ENCODE results near the gene ZNF423. TPM values are rescaled to one million over a fixed set of nuclear protein-coding genes. Genes with fewer than 3 reads are reported as not detected.
"Not testable (repeated sequence)": the region's sequence is repeated elsewhere in the genome, so short reads cannot be mapped to it uniquely, and the experiment has no call there.

Gene ZNF423
- total and polyA plus RNA-seq, 2 donors, result 0.52 to 1.6 TPM

- Histone ChIP-seq H3K4me3 (ENCODE audit: low read length in 2 of 2) (no peak overlapping the region), H3K27ac (ENCODE audit: low read depth in 1 of 2, low read length in 1 of 2) (no peak overlapping the region), H3K27me3 (ENCODE audit: control insufficient read depth in 2 of 2, insufficient read depth in 1 of 2, low read length in 1 of 2) (no peaks in the 10 kb centered on the region), H3K36me3 (ENCODE audit: control insufficient read depth in 2 of 2, insufficient read depth in 2 of 2, low read length in 1 of 2) (no peaks in the 10 kb centered on the region), H3K4me1 (ENCODE audit: control insufficient read depth in 2 of 2, insufficient read depth in 2 of 2, low read length in 2 of 2) (no peaks in the 10 kb centered on the region), H3K9me3 (ENCODE audit: control insufficient read depth in 2 of 2, insufficient read depth in 1 of 2, low read length in 1 of 2) (no peaks in the 10 kb centered on the region)
- 95% methylated on average over 6 of the region's 6 CpGs for WGBS
- no peak for DNase-seq (ENCODE audit: low read depth in 6 of 9, low spot score in 9 of 9)
Measured at GRCh38 chr16:49566432-49566831, 289.5 kb downstream of the ZNF423 start.

DNA sequence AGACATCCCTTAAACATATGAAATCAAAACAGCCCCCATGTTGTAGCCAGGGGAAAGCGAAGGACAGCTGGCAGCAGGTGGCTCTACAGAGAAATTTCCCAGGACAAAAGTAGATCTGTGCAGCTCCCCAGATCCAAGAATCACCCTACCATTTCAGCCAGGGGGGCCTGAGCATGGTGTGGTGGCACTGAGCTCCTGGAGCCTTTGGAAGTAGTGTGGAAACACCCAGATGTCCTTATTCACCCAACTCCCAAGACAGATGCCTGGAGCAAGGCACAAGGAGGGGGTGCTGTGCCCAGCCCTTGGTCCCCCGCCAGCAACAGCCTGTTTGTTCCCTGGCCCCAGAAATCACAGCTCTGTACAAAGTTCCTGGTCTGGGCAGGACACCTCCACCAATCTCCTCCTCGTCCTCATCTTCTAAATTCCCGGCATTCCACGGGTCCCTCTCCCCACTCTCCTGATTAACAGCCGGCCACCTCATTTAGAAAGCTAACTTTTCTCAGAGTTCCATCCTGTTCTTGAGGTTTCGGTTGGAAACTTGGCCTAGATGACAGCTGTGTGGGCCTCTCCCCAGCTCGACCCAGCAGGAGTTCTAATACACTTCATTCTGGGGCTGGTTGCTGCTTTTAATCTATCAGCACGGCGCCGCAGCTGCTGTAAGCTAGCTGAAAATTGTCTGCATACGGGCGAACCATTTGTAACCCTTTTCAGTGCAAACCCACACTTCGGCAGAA, 291.2 kb downstream of the ZNF423 start:
- Histone ChIP-seq H3K36me3 (ENCODE audit: control insufficient read depth in 2 of 2, insufficient read depth in 2 of 2, low read length in 1 of 2) (no peaks in the 10 kb centered on the region), H3K9me3 (ENCODE audit: control insufficient read depth in 2 of 2, insufficient read depth in 1 of 2, low read length in 1 of 2) (no peaks in the 10 kb centered on the region), H3K27ac (ENCODE audit: low read depth in 1 of 2, low read length in 1 of 2) (no peak overlapping the region), H3K4me3 (ENCODE audit: low read length in 2 of 2) (no peak overlapping the region), H3K4me1 (ENCODE audit: control insufficient read depth in 2 of 2, insufficient read depth in 2 of 2, low read length in 2 of 2) (no peaks in the 10 kb centered on the region), H3K27me3 (ENCODE audit: control insufficient read depth in 2 of 2, insufficient read depth in 1 of 2, low read length in 1 of 2) (no peaks in the 10 kb centered on the region)
- DNase-seq (ENCODE audit: low read depth in 6 of 9, low spot score in 9 of 9), result no peak
- WGBS, result 96% methylated on average over 14 of the region's 14 CpGs

DNA sequence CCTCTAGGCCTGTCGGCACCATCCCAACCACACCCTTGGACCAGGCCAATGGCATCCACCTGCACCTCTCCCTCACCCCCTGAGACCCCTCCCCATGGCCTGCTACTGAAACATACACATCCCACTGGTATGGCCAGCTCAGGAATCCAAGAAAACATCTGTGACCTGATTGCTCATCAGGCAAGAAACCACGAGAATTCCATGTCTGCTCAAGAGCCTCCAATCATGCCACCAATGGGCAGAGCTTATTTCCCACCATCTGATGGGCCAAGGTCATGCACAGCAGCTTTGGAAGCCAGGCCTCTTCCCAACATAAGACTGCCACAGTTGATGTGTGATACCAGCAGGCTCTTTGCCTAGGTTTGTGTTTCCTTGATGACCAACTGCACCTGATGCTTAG, 292.2 kb downstream of the ZNF423 start:
- Histone ChIP-seq H3K27me3 (ENCODE audit: control insufficient read depth in 2 of 2, insufficient read depth in 1 of 2, low read length in 1 of 2) (no peaks in the 10 kb centered on the region), H3K4me1 (ENCODE audit: control insufficient read depth in 2 of 2, insufficient read depth in 2 of 2, low read length in 2 of 2) (no peaks in the 10 kb centered on the region), H3K4me3 (ENCODE audit: low read length in 2 of 2) (no peak overlapping the region), H3K9me3 (ENCODE audit: control insufficient read depth in 2 of 2, insufficient read depth in 1 of 2, low read length in 1 of 2) (no peaks in the 10 kb centered on the region), H3K27ac (ENCODE audit: low read depth in 1 of 2, low read length in 1 of 2) (no peak overlapping the region), H3K36me3 (ENCODE audit: control insufficient read depth in 2 of 2, insufficient read depth in 2 of 2, low read length in 1 of 2) (no peaks in the 10 kb centered on the region)
- no peak for DNase-seq (ENCODE audit: low read depth in 6 of 9, low spot score in 9 of 9)
- 98% methylated on average over 2 of the region's 2 CpGs for WGBS

DNA sequence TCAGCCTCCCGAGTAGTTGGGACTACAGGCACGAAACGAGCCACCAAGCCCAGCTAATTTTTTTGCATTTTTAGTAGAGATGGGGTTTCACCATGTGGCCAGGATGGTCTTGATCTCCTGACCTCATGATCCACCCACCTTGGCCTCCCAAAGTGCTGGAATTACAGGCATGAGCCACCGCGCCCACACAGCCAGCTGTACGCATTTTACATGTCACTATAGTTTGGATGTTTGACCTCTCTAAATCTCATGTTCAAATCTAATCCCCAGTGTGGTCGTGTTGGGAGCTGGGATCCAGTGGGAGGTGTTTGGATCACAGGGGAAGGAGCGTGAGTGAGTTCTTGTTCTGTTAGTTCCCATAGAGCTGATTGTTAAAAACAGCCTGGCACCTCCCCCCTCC, 293.0 kb downstream of the ZNF423 start:
- H3K36me3 ChIP-seq (ENCODE audit: control insufficient read depth in 2 of 2, insufficient read depth in 2 of 2, low read length in 1 of 2); H3K27me3 ChIP-seq (ENCODE audit: control insufficient read depth in 2 of 2, insufficient read depth in 1 of 2, low read length in 1 of 2); H3K27ac ChIP-seq (ENCODE audit: low read depth in 1 of 2, low read length in 1 of 2); H3K4me3 ChIP-seq (ENCODE audit: low read length in 2 of 2); H3K9me3 ChIP-seq (ENCODE audit: control insufficient read depth in 2 of 2, insufficient read depth in 1 of 2, low read length in 1 of 2); DNase-seq (ENCODE audit: low read depth in 6 of 9, low spot score in 9 of 9); H3K4me1 ChIP-seq (ENCODE audit: control insufficient read depth in 2 of 2, insufficient read depth in 2 of 2, low read length in 2 of 2): not testable (repeated sequence)
- 91% methylated on average over 8 of the region's 8 CpGs for WGBS

GRCh38 chr16:49562228-49562627, 293.7 kb downstream of the ZNF423 start:
- Histone ChIP-seq H3K36me3 (ENCODE audit: control insufficient read depth in 2 of 2, insufficient read depth in 2 of 2, low read length in 1 of 2) (no peaks in the 10 kb centered on the region), H3K4me1 (ENCODE audit: control insufficient read depth in 2 of 2, insufficient read depth in 2 of 2, low read length in 2 of 2) (peaks cover 0 to 8% of the 10 kb centered on the region in 2 donors), H3K9me3 (ENCODE audit: control insufficient read depth in 2 of 2, insufficient read depth in 1 of 2, low read length in 1 of 2) (no peaks in the 10 kb centered on the region), H3K27me3 (ENCODE audit: control insufficient read depth in 2 of 2, insufficient read depth in 1 of 2, low read length in 1 of 2) (no peaks in the 10 kb centered on the region), H3K27ac (ENCODE audit: low read depth in 1 of 2, low read length in 1 of 2) (no peak overlapping the region), H3K4me3 (ENCODE audit: low read length in 2 of 2) (no peak overlapping the region)
- WGBS, result 98% methylated on average over 3 of the region's 3 CpGs
- DNase-seq (ENCODE audit: low read depth in 6 of 9, low spot score in 9 of 9), result no peak

- Histone ChIP-seq H3K27me3 (ENCODE audit: control insufficient read depth in 2 of 2, insufficient read depth in 1 of 2, low read length in 1 of 2) (no peaks in the 10 kb centered on the region), H3K36me3 (ENCODE audit: control insufficient read depth in 2 of 2, insufficient read depth in 2 of 2, low read length in 1 of 2) (no peaks in the 10 kb centered on the region), H3K4me1 (ENCODE audit: control insufficient read depth in 2 of 2, insufficient read depth in 2 of 2, low read length in 2 of 2) (peaks cover 0 to 8% of the 10 kb centered on the region in 2 donors), H3K9me3 (ENCODE audit: control insufficient read depth in 2 of 2, insufficient read depth in 1 of 2, low read length in 1 of 2) (no peaks in the 10 kb centered on the region), H3K4me3 (ENCODE audit: low read length in 2 of 2) (no peak overlapping the region), H3K27ac (ENCODE audit: low read depth in 1 of 2, low read length in 1 of 2) (no peak overlapping the region)
- WGBS, result 96% methylated on average over 25 of the region's 25 CpGs
- no peak for DNase-seq (ENCODE audit: low read depth in 6 of 9, low spot score in 9 of 9)
Measured at GRCh38 chr16:49560004-49560830, 295.7 kb downstream of the ZNF423 start.

DNA sequence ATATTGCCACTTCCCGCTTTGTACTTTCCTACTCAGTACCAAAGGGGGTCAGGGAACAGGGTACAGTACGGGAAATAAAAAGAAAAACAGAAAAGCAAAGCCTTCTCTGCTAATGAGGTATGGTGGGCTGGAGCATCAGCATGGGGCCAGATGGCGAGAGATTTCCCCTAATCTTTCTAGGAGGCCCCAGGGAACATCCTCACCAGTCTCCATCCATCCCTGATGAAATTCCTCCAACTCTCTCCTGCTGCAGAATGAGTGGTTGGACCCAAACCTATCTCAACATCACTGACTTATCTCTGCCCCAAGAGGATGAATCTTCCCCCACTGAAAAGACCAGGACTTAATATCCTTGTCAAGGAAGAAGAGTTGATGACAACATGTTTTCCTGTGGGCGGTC, 296.7 kb downstream of the ZNF423 start:
- WGBS, result 73% methylated on average over 4 of the region's 4 CpGs
- Histone ChIP-seq H3K27ac (ENCODE audit: low read depth in 1 of 2, low read length in 1 of 2) (no peak overlapping the region), H3K4me3 (ENCODE audit: low read length in 2 of 2) (no peak overlapping the region), H3K9me3 (ENCODE audit: control insufficient read depth in 2 of 2, insufficient read depth in 1 of 2, low read length in 1 of 2) (no peaks in the 10 kb centered on the region), H3K36me3 (ENCODE audit: control insufficient read depth in 2 of 2, insufficient read depth in 2 of 2, low read length in 1 of 2) (no peaks in the 10 kb centered on the region), H3K4me1 (ENCODE audit: control insufficient read depth in 2 of 2, insufficient read depth in 2 of 2, low read length in 2 of 2) (peaks cover 2 to 8% of the 10 kb centered on the region in 2 donors), H3K27me3 (ENCODE audit: control insufficient read depth in 2 of 2, insufficient read depth in 1 of 2, low read length in 1 of 2) (no peaks in the 10 kb centered on the region)
- no peak for DNase-seq (ENCODE audit: low read depth in 6 of 9, low spot score in 9 of 9)

DNA sequence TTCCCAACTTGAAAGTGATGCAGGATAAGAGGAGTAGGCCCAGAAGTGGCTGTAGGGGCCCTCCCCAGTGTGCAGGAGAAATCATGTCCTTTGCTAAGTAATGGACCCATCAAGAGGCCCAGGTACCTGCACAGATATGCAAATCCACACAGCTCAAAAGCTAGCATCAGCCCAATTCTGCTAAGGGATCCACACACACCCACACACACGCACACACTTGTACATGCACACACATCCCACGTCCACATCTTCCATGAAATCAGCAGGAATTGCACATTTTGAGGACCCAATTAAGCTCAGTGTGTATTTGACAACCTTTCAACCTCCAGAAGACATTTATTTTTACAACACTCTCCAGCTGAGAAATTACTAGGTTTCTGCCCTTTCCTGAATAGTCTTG, 297.5 kb downstream of the ZNF423 start:
- Histone ChIP-seq H3K4me1 (ENCODE audit: control insufficient read depth in 2 of 2, insufficient read depth in 2 of 2, low read length in 2 of 2) (peaks cover 3 to 8% of the 10 kb centered on the region in 2 donors), H3K9me3 (ENCODE audit: control insufficient read depth in 2 of 2, insufficient read depth in 1 of 2, low read length in 1 of 2) (no peaks in the 10 kb centered on the region), H3K36me3 (ENCODE audit: control insufficient read depth in 2 of 2, insufficient read depth in 2 of 2, low read length in 1 of 2) (no peaks in the 10 kb centered on the region), H3K4me3 (ENCODE audit: low read length in 2 of 2) (no peak overlapping the region), H3K27ac (ENCODE audit: low read depth in 1 of 2, low read length in 1 of 2) (no peak overlapping the region), H3K27me3 (ENCODE audit: control insufficient read depth in 2 of 2, insufficient read depth in 1 of 2, low read length in 1 of 2) (no peaks in the 10 kb centered on the region)
- 96% methylated on average over 2 of the region's 2 CpGs for WGBS
- no peak for DNase-seq (ENCODE audit: low read depth in 6 of 9, low spot score in 9 of 9)
